ENCODE data around the gene IQCN.
A peak's percentile ranks its signal among the peaks of the same experiment; 100 is the strongest.

The IQCN gene, protein sequence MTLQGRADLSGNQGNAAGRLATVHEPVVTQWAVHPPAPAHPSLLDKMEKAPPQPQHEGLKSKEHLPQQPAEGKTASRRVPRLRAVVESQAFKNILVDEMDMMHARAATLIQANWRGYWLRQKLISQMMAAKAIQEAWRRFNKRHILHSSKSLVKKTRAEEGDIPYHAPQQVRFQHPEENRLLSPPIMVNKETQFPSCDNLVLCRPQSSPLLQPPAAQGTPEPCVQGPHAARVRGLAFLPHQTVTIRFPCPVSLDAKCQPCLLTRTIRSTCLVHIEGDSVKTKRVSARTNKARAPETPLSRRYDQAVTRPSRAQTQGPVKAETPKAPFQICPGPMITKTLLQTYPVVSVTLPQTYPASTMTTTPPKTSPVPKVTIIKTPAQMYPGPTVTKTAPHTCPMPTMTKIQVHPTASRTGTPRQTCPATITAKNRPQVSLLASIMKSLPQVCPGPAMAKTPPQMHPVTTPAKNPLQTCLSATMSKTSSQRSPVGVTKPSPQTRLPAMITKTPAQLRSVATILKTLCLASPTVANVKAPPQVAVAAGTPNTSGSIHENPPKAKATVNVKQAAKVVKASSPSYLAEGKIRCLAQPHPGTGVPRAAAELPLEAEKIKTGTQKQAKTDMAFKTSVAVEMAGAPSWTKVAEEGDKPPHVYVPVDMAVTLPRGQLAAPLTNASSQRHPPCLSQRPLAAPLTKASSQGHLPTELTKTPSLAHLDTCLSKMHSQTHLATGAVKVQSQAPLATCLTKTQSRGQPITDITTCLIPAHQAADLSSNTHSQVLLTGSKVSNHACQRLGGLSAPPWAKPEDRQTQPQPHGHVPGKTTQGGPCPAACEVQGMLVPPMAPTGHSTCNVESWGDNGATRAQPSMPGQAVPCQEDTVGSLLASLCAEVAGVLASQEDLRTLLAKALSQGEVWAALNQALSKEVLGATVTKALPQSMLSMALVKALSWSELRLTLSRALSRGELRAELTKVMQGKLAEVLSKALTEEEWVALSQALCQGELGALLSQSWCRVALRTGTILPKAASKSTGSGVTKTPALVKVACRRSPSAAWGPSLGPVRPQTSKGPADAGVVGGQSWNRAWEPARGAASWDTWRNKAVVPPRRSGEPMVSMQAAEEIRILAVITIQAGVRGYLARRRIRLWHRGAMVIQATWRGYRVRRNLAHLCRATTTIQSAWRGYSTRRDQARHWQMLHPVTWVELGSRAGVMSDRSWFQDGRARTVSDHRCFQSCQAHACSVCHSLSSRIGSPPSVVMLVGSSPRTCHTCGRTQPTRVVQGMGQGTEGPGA (N-terminal part only)

DNA sequence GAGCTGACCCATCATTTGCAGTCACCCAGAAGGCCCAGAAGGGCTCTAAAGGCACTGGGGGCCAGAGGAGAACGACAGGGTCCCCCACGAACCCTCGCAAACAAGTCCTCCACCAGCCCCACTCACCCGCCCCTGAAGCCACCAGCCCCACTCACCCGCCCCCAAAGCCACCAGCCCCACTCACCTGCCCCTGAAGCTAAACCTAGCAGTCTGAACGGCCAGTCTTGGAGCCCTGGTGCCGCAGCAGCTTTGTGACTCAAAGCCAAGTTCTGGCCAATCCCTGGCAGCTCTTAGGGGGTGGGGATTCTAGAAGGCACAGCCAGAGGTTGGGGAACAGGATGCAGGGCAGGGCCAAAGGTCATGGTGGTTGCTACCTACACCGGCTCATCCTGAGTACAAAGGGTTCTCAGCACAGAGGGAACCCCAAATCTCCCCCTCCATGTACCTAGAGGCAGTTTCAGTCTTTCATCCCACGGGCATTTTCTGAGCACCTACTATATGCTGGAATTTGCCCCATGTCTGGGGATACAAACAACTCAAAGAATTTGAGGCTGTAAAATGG lies at the start of gene IQCN:
Gene IQCN, minus strand, starts transcription at position 234 of the 562 bp plus-strand sequence. CDS start 4,974 bp downstream, outside the sequence.
- DNase-seq = peak; percentile 33

DNA sequence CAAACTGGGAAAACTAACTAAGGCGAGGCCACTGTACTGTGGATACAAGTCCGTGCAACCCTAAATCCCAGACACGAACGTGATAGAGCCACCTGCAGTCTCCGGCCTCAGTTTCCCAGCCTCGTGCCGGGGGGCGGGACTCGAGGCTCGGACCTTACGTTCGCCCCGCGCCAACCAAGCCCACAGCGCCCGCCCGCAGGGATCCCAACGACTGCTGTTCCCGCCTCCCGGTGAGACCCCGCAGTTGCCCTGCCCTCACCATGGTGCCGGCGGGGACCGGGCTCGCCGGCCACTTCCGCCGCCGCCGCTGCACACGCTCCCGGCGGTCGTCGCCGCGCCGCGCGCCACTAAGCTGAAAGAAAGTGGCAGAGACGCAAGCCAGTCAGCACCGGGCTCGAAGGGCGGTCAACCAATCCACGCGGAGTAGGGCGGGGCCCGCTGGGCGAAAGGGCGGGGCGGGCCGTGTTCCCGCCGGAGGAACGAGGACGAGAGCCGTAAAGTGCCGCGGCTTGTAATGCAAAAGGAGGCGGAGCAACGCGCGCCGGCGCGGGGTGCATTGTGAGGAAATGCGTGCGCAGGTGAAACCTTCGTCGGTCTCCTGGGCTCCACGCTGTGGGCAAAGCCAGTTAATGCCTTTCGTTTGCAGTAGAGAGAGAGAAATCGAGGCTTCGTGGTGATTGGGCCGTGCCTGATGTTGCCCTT lies 48.7 kb upstream of the IQCN start, which contains the start of gene LSM4:
Gene LSM4, minus strand, starts transcription at position 318 of the 702 bp plus-strand sequence. Its CDS starts 56 bp downstream, at position 262.
- DNase-seq = peak; percentile 100

DNA sequence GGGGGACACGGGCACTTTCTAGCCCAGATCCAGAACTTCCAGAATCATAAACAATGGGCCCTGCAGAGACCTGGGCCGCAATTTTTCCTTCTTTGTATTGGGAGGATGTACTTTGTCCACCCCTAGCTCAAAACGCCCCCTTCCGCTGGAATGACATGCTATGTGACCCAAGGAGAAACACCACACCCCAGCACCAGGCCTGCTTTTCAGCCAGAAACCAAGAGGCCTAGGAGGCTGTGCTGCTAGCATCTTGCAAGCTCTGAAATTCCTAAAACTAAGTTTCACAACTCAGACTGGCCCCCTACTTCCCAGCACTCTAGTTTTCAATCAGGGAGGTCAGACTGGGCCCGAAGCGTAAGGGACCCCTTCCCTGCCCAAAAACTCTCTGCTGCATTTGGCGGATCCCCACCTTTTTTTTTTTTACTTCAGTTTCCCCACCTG lies 48.1 kb upstream of the IQCN start:
- DNase-seq = peak; percentile 72

- peak; percentile 77 for DNase-seq
Observed at GRCh38 chr19:18321734-18322102, 47.5 kb upstream of the IQCN start.

- DNase-seq = no peak
Observed at GRCh38 chr19:18320865-18321733, 46.8 kb upstream of the IQCN start.

- DNase-seq = no peak
Observed at GRCh38 chr19:18319591-18320135, 45.4 kb upstream of the IQCN start.

DNA sequence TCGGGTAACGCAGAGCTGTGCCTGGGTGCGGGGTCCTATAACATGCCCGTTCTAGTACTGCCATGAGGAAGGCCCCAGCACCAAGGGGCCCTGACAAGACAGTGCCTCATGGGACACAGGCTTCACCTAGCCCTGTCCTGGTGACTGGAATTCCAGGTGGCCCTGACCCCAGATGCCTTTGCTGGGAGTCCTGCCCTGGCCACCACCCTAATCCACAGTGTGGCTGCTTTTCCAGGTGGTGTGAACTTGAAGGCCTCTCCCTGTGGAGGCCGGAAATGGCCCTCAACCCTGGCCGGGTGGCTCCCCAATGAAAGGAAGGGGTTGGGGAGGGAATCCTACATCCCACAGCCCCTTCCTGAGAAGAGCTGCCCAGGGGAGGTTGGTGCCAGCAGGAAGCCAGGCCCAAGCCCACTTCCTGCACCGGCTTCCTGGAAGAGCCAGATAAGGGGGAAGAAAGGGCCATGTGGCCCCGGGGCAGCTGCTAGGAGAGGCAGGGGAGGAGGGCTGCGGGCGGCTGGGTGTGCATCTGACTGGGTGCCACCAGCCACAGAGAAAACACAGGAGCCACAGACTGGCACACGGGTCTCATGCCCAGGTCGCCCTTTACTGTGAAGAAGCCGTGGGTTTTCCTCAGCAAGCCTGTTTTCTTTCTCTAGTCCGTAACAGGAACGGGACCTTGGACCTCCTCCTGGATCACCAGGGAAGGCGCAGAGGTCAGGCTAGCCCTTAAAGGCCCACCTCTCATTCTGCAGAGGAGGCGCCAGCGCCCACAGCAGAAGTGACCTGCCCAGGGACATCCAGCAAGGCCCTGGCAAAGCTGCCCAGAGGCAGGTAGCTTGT lies 43.9 kb upstream of the IQCN start:
- peak; percentile 81 for DNase-seq

DNA sequence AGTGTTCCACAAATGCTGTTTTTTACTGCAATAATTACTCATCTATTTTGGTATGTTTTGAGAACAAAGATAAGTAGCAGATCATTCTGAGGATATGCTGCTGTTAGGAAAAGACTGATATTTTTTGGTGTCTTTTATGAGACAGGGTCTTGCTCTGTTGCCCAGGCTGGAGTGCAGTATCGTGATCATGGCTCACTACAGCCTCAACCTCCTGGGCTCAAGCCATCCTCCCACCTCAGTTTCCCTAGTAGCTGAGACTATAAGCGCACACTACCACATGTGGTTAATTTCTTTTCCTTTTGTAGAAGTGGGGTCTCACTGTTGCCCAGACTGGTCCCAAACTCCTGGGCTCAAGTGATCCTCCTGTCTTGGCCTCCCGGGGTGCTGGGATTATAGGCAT lies 39.1 kb upstream of the IQCN start:
- DNase-seq = no peak

DNA sequence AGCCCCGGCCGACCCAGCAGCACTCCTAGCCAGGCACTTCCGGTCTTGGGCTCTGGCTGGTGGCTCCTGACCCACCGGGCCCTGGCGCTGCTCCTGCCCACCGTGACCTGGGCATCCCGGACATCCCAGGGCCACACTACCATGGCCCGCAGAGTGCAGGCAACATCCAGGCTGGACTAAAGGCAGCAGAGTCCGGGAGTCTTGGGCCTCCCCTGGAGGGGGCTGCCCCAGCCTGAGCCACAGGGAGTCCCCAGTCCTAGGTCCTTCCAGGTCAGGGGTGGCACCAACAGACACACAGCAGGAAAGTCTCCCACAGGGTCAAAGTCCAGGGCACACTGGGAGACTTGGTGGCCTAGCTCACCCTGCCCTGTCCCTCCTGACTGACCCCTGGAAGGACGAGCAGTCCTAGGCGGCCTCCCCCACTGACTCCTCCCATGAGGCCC lies 37.9 kb upstream of the IQCN start:
- DNase-seq = no peak

DNA sequence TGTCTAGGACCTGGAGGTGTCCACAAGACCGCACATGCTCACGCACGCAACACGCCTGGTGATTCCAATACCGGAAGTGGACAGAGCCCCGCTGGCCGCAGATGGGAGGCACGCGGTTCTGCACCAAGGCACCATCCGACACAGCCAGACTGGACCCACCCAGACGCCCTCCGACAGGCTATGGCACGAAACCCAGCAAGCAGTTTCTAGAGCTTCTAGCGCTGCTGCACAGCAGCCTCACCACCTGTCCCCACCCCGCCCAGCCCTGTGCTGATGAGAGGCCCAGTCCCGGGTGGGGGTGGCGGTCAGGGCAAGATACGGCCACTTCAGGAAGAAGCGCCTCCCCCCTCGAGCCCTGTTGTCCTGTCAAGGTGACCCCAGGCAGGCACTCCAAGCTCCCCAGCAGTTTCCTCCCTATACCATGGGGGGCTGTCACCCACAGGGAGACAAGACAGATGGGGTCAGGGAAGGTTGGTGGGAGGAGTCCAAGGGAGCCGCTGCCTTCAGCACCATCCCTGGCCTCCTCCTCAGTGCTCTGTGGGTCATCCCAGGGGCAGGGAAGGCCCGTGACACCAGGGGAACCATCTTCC lies 37.3 kb upstream of the IQCN start:
- DNase-seq = no peak

DNA sequence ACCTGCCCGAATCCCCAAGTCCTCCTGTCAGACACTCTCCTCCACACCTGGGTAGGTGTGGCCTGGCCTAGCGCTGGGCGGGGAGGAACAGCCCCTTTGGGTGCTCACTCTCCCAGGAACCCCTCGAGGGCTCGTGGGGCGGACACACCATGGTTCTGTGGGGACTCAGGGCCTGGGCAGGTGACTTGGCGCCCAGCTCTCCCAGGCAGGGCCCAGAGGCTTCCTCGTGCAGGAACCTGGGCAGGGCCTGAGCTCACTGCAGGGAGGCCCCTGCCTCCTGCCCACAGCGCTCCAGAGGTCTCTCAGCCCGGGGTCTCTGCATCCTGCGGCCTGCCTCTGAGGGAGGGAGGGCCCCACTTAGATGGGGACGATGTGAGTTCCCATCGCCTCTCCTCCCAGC lies 36.7 kb upstream of the IQCN start:
- DNase-seq = no peak

- DNase-seq = no peak
Observed at GRCh38 chr19:18310118-18310909, 36.1 kb upstream of the IQCN start.

DNA sequence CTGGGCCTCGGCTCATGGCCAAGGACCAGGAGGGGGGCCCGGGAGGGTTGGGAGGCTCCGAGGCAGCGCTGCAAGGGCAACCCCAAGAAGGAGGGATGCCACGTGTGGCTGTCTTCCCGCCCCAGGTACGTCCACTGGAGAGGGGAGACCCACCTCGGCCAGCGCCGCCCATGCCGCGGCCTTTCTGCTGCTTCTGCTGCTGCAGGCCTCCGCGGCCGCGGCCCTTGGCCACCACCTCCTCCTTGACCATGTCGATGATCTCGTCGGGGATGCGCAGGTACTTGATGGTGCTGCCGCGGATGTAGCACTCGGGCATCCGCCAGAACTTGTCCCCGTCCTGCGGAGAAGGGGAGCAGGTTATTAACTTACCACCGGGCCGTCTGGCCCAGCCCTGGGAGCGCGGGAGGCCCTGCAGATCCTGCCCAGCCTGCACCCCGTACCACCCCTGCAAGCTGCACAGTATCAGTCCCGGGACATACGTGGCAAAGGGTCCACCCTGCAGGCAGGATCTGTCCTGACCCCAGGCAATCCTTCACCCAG lies 35.3 kb upstream of the IQCN start:
- no peak for DNase-seq

GRCh38 chr19:18308948-18309325 lies 34.7 kb upstream of the IQCN start:
- DNase-seq = no peak

GRCh38 chr19:18308051-18308947 lies 34.0 kb upstream of the IQCN start:
- no peak for DNase-seq

DNA sequence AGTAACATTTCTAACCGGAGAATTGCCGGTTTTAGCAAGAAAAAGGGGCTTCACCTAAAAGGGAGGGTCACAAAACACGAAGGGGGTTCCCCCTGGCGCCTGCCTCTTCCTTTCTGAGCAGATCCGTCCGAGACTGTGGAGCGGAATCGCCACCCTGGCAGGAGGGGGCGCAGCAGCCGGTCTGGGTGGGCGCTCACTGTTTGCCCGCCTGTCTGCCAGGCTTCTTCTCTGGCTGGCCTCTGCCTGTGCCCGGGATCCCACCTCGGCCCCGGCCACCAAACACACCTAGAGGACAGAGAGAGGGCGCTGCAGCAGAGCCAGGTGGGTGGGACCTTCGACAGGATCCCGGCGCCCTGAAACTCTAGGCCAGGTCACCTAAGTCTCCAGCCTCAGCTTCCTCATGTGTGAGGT lies 33.0 kb upstream of the IQCN start:
- DNase-seq = peak; percentile 36

DNA sequence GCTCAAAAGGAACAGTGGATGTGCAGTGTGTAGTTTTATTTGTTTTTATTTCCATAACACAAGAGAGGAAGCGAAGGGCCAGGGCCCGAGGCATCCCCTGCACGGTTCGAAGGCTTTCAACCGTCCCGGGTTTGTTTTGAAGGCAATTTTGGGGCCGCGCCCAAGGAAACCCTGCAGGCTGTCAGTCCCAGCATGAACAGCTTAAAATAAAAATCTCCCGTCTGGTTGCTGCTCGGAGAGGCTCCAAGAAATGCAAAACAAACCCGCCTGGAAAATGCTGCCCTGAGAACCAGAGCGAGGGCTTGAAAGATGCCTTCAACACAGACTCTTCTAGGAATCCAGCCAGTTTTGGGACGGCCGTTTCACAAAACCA lies 32.6 kb upstream of the IQCN start:
- DNase-seq = no peak
